Measurements from ENCODE around the gene TMEM120A.

The TMEM120A gene

GRCh38 chr7:75980430-75981202 is 13.8 kb downstream of the TMEM120A start:
- DNase-seq = no peak

GRCh38 chr7:75979759-75980429 is 14.5 kb downstream of the TMEM120A start:
- DNase-seq = no peak

GRCh38 chr7:75977743-75978142 is 16.7 kb downstream of the TMEM120A start:
- no peak for DNase-seq

GRCh38 chr7:75971961-75972763 is 22.2 kb downstream of the TMEM120A start:
- peak; percentile 48 for DNase-seq

- no peak for DNase-seq
These were observed 23.0 kb downstream of the TMEM120A start for GRCh38 chr7:75971309-75971960.

GRCh38 chr7:75969704-75970498 is 24.5 kb downstream of the TMEM120A start:
- DNase-seq = no peak

- no peak for DNase-seq
These were observed 25.2 kb downstream of the TMEM120A start for GRCh38 chr7:75969182-75969581.

- DNase-seq = no peak
These were observed 25.8 kb downstream of the TMEM120A start for GRCh38 chr7:75968561-75969001.

- DNase-seq = no peak
These were observed 26.4 kb downstream of the TMEM120A start for GRCh38 chr7:75968012-75968411.

GRCh38 chr7:75967487-75967997 is 26.9 kb downstream of the TMEM120A start:
- DNase-seq = peak; percentile 59

GRCh38 chr7:75967055-75967454 is 27.3 kb downstream of the TMEM120A start:
- no peak for DNase-seq

GRCh38 chr7:75966190-75966961 is 28.0 kb downstream of the TMEM120A start:
- DNase-seq = no peak

- DNase-seq = no peak
These were observed 28.8 kb downstream of the TMEM120A start for GRCh38 chr7:75965617-75966016.

- DNase-seq = no peak
These were observed 30.9 kb downstream of the TMEM120A start for GRCh38 chr7:75963381-75963995.

- no peak for DNase-seq
These were observed 31.6 kb downstream of the TMEM120A start for GRCh38 chr7:75962607-75963380.

GRCh38 chr7:75961218-75961617 is 33.2 kb downstream of the TMEM120A start:
- no peak for DNase-seq

- no peak for DNase-seq
These were observed 34.0 kb downstream of the TMEM120A start for GRCh38 chr7:75960372-75960771.

GRCh38 chr7:75958802-75959543 is 35.4 kb downstream of the TMEM120A start:
- DNase-seq = no peak
